Measurements from ENCODE around the gene TMEM63B.

DNA sequence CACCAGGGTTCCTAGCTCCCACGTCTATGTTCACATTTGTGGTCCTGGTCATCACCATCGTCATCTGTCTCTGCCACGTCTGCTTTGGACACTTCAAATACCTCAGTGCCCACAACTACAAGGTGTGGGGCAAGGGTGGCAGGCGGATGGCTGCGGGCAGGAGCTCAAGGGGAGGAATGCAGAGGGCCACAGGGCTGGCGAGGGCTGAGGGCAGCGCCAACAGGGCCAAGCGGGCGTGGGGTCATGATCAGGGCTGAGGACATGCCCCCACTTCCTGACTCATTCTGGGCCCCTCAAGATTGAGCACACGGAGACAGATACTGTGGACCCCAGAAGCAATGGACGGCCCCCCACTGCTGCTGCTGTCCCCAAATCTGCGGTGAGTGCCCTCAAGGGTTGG is 26.7 kb downstream of the TMEM63B start:
- TF ChIP-seq EZH2 (IDR thresholded peaks at IDR 0.05): no peak
- TF ChIP-seq POLR2AphosphoS5 (IDR thresholded peaks at IDR 0.05; ENCODE audit: borderline replicate concordance, low read depth, low read length): no peak
